NK-92 treated with Interleukin-12 subunit alpha and Interleukin-12 subunit beta, amount 100 ng/mL, for 24 hours (cell line): ENCODE data around the gene DMRTB1.

Source experiments
- DNase-seq: peaks from one replicate; lab custom pipeline; 2025; lab: John Stamatoyannopoulos, UW

The DMRTB1 gene

DNA sequence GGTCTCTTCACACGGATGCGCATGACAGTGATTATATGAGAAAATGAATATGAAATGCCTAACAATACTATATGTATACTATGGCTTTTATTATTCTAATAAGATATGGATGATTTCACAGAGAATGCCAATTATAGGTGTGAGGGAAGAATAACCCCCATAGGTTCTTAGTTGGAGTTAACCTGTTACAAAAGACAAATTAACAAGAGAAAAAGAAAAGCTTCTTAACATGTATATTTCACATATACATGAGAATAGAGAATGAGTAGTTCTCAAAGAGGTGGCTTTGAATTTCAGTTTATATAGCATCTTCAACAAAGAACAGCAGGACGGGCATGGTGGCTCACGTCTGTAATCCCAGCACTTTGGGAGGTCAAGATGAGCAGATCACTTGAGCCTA lies 24.0 kb upstream of the DMRTB1 start:
- DNase-seq = no peak

DNA sequence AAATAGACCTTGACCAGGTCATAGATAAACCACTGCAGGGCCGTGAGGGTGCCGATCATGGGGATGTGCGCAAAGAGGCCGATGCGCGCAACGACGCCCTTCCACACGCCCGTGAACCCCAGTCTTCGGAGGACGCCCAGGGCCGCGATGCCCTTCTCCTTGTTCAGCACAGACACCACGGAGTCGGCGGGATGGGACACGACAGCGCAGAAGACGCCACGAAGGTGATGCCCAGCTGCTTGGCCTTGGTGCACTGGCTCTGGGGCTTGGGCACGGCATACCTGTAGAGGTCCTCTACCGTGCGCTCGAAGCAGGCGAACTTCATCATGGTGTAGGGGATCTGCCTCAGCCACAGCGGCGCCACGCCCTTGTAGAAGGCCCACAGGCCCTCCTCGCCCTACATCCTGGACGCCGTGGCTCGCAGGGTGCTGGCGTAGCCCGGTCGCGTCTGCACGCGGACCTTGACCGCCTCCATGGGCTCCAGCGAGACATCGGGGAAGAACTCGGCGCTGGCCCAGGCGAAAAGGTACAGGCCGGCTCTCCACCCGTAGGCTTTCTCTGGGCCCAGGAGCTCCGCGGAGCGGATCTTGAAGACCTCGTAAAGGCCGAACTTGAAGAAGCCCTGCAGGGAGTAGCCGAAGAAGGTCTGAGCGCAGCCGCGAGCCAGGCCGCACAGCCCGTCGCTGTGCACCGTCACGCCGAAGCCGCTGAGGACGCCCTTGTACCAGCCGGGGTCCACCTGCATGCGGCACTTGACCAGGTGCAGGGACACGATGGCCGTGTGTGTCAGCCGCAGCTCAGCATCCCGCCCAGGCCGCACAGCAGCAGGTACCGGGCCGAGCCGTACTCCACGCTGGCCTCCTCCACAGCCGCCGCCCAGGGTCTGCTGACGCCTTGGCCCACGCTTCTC lies 20.5 kb upstream of the DMRTB1 start:
- no peak for DNase-seq

DNA sequence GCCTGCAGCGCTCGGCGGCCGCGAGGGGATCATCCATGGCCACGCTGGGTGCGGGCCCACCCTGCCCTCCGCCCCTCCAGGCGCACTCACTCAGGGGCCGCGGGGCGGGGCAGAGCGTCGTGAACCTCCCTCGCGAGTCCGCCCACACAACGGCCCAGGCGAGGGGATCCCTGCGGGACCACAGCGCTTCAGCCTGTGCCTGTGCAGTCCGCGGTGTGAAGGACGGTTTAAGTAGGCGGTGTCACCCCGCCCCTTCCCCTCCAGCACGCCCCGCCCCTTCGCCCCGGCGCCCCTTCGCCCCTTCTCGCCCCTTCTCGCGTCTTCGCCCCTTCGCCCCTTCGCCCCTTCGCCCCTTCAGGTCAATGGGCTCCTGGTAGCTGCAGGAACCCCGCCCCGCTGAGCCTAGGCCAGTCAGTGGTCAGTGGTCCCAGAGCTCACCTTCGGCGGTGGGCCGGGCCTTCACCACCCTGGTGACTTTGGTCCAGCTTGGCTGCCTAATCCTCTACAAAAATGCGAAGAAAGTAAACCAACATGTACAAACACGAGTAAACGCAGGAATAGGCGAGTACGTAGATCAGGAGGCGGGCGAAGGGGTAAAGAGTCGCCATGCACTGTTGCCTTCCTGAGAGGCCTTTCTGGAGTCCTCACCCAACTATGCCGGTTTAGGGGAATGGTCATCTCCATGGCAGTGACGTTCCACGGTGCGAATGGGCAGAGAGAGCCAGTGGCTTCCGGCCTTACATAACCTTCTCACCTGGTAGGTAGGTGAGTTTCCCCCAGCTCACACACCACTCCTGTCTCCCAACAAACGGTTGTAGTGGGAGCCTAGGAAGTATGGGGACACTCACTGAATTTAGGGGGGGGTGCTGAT lies 19.6 kb upstream of the DMRTB1 start:
- no peak for DNase-seq

DNA sequence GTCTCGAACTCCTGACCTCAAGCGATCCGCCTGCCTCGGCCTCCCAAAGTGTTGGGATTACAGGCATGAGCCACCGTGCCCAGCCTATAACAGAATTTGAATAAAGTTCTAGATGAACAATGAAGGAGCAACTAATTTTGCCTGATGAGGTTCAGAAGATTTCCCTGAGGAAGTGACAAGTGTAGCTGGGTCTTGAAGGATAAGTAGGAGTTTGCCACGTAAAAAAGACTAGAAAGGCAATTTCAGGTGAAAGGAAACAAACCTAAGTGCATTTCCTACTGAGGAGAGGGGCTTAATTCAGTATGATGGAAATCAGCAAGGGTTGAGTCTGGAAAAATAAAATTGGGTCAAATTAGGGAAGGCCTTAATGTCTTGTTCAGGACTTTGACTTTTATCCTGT lies 18.6 kb upstream of the DMRTB1 start:
- DNase-seq = no peak

DNA sequence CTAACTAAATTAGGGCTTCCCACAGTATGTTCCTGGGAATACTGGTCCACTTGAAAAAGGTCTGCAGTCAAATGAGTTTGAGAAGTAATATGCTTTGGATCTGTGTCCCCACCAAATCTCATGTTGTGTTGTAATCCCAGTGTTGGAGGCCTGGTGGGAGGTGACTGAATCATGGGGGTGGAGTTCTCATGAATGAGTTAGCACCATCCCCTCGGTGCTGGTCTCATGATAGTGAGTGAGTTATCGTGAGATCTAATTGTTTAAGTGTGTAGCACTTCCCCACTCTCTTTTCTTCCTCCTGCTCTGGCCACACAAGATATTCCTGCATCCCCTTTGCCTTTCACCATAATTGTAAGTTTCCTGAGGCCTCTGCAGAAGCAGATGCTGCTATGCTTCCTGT lies 16.9 kb upstream of the DMRTB1 start:
- DNase-seq = peak; percentile 21

DNA sequence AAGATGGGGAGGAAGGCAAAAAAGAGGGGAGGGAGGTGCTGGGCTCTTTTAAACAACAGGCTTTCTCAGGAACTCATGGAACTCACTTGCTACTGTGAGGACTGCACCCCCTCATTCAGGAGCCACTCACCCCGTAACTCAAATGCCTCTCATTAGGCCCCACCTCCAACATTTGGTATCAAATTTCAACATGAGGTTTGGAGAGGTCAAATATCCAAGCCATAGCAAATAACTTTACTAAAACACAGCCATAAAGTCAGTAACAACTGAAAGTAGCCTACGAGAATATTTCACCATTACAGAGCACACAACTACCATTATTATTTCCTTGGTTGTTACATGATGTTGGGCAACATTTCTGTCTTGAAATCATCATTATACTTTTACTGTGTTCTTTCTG lies 13.1 kb upstream of the DMRTB1 start:
- no peak for DNase-seq

DNA sequence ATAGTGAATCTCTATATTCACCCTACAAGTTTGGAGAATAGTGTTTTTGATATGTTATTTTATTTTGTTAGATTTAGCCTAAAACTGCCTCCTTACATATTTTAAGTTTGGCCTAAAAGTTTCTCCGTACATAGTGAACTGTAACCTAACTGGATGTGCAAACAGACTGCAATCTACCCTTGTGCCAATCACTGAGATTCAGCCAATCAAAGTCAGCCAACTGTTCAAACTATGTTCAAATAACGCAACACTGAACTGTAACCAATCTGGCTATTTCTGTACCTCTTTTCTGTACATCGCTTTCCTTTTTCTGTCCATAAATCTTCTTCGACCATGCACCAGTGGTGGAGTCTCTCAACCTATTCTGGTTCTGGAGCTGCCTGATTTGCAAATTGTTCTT lies 11.8 kb upstream of the DMRTB1 start:
- DNase-seq = no peak

DNA sequence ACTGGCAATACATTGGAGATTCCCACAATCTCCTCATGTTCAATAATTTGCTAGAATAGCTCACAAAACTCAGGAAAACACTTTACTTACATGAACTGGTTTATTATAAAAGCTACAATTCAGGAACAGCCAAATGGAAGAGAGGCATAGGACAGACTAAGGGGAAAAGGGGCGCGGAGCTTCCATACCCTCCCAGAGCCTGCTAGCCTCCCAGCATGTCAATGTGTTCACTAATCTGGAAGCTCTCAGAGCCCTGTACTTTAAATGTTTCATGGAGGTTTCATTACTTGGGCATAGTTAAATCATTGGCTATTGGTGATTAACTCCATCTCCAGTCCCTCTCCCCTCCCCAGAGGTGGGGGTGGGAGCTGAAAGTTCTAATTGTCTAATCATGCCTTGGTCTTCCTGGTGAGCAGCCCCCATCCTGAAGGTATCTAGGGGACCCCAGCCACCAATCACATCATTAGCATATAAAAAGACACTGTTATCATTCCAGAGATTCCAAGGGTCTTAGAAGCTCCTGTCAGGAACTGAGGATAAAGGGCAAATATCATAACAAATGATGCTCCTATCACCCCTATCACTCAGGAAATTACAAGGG lies 10.9 kb upstream of the DMRTB1 start:
- DNase-seq = no peak

DNA sequence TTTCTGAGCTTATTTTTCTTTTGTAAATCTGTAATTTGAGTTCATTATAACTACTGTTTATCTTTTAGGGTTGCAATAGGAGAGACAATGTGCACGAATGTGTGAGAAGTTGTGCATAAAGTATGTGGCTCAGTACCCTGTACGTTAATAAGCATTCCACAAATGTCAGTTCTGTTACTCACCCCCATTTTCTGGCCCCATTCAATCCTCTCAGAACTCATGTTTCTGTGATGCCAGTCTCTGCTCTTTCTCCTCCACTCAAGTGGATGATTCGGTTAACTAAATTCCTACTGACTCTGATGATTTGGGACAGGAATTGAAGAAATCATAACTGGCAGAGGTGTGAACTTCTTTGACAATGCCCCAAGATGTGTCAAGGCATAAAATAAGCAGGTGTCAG lies 10.2 kb upstream of the DMRTB1 start:
- no peak for DNase-seq

DNA sequence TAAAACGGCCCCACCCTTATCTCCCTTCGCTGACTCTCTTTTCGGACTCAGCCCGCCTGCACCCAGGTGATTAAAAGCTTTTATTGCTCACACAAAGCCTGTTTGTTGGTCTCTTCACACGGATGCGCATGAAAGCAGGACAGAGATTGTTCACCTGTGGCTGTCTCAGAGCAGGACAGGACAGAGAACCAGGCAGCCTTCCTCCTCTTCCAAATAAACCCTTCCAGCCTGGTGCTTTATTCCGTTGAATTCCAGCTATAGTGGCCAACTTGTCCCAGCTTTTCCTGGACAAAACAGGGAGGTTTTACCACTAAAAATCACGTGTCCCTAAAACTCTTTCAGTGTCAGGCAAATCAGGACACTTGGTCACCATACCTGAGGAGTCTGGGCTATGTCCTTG lies 9.5 kb upstream of the DMRTB1 start:
- no peak for DNase-seq

DNA sequence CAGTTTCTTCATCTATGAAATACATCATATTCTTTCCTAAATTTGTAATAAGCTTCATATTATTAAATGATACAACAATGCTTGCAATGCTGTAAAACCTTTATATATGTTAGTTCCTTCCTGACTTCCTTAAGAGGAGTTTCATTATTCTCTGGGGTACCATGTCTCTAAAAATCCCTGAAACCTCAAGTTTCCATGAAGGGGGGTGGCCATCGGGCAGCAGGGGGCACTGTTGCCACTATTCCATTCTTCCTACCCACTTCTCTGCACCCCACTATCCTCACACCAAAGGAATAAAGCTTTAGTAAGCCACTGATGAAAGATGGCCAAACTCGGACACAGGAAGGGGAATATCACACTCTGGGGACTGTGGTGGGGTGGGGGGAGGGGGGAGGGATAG lies 9.0 kb upstream of the DMRTB1 start:
- DNase-seq = no peak

DNA sequence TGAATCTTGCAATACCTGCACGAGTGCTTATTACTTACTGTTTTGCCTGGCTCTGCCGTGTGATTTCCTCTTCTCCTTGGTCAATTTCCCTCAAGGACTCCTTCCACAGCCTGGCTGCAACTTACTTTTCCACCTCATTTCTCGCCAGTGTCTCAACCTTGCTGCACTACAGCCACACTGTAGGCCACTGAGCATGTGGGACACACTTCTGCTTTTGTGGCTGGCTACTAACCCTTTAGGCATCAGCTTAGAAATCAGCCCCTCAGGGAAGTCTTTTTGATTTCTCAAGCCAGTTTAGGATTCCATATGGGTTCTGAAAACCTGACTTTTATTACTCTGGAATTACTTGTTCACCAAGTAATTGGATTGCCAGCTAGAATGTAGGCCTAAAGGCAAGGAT lies 5.2 kb upstream of the DMRTB1 start:
- no peak for DNase-seq

DNA sequence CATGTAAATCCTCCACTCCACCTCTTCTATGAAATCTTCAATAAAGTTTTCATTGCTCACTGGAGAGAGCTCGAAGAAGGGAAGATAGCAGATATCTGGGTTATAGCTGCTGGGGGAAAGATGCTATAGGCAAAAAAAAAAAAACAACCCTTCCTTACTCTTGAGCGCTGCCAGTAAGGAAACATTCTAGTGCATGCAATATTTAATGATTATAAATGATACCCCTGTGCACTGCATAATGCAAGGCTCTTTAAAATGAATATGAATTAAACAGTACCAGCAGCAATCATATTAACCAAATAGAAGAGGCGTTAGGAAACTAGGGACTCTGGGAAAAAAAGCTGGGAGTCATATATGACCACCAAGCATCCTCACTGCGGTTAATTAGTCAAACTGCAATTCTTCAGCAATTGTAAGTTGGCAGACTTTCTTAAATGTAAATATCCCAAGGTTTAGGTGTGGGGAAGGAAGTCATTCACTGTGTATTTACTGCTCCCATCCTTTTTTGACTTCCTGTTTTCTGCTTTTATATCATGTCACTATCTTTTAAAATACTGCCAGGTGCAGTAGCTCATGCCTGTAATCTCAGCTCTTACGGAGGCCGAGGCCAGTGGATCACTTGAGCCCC lies 3.7 kb upstream of the DMRTB1 start:
- no peak for DNase-seq

DNA sequence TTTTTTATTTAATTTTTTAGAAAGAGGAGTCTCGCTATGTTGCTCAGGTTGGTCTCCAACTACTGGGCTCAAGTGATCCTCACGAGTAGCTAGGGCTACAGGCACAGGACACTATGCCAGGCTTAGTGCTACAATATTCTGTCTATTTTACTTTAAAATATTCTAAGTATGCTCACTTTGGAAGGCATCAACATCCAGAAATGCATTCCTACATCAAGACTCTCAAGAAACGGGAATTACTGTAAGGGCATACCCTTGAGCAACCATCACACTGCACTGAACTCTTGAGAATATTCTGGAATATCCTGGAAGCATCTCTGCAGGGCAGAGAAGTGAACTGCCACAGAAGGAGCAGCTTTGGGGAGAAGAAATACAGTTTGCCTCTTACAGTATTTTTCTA lies 565 bp upstream of the DMRTB1 start:
- DNase-seq = no peak

DNA sequence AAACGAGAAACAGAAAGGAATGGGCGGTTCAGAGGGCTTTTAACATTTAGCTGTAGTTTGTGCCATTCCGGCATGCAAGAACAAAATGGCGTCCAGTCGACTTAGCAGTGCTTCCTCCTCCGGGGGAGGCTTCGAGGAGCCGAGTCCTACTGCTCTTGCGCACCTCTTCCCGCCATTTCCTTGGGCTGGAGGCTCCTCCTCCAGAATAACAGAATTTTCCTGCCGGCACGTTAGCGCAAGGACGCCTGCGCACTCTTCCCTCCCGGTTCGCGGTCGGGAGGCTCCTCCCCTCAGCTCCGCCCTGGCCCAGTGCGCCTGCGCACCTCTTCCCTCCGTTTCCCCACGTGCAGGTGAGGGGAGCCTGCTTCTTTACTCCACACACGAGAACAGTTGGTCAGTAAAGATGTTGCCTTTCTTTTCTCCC lies 1.0 kb downstream of the DMRTB1 start:
- DNase-seq = no peak

DNA sequence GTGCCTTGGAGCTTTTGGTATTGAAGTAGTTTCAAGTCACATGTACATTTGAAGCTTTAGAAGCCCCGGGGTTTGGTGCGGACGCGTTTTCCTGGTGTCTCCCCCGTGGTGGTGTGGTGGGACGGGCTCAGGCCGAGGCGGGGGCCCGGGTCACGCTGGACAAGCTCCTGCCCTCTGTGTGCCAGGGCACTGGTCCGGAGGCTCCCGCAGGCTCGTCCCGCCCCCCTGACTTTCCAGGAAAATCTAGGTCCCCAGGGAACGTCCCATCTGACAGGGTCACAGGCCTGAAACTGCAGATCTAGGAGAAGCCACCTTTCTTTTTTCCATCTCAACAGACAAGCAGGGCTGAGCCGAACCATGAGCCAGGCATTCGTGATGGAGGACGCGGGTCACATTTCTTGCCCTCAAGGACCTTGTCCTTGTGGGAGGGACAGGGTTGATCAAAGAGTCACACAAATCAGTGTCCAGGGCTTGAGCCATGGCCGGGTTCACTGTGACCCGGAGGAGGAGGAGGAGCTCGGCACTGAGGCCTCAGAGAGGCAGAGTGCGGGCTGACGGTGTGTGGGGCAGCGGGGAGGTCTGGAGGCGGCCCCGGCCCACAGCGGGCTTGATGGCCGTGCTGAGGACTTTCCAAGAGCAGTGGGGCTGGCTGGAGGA lies 1.6 kb downstream of the DMRTB1 start:
- DNase-seq = no peak

DNA sequence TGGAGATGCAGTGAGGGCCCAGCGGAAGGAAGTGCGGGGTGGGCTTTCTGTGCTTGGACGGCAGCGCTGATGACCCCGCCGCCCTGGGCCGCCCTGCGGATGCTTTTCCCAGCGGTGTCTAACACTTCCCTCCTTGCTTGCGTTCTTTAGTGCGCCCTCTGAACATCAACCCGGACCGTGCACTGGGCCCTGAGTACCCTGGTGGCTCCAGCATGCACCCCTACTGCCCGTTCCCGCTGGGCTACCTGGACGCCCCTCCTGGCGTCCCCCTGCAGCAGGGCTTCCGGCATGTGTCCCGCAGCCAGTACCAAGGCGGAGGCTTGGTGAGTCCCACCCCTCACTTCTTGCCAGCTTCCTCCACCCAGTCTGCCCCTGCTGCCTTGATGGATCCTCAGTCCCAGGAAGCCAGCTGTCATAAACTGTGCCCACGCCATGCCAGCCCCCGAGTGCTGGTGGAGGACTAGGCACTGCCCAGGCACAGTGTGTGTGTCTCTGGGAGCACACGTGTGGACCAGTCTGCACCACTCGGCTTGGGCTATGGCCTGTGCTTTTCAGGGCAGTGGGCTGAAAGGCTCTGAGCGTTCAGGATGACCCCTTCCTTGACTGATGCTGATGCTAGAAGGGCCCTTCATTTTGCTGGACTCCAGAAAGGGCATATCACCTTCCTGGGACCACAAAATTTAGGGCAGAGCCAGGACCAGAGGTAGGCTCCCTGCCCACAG lies 2.3 kb downstream of the DMRTB1 start:
- DNase-seq = no peak

DNA sequence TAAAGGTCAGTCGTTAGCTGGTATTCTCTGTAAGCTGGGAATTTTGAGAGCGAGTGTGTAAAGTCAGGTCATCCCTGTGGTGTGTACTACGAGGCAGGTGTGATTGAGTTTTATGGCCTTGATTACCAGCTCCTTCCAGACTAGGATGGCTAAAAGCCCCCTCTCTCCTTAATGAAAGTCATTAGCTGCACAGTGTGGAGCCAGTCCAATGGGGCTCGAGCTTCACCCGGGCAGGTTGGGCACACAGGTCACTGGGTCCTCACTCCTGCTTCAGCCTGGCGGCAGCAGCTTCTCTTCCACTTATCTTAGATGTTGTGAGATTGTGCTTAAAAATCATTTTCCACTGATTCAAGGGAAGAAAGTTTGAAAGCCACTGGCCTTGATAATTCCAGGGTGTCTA lies 3.0 kb downstream of the DMRTB1 start:
- no peak for DNase-seq

DNA sequence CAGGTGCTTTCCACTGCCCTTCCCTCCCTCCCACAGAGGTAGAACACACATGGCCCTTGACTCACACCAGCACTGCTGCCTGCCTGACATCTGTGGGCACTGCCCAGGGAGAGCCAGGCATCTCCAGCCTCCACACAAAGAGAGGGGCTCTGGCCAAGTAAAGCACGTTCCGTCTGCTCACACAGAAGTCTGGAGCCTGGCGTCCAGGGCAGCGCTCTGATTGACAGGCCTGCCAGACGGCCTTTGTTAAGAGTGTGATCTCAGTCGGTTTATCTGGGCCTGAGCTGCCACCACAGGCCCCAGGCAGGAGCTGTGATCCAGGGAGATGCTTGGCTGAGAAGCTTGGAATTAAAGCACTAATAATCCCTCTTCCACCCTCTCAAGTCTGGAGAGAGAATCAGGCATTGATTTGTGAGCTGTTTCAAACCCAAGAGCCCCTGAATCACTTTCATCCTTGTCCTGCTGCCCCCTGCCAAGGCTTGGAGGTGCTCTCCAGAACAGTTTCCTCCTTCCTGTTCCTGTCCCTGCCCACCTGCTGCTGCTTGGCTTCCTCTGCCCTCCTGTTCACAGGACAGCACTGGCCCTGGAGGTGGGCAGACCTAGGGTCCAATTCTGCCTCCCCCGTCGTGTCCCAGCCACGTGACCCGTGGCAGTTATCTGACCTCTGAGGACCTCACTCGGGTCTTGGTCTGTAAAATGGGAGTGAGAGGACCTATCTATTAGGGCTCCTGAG lies 3.7 kb downstream of the DMRTB1 start:
- no peak for DNase-seq
